NT2/D1 (cell line): ENCODE data around the gene ANKS3.

Experiments
- DNase-seq: peaks from one replicate; pipeline ENCODE4 v3.0.0-alpha.2; 2011; ENCODE audit warnings: low read depth, low spot score
- H3K27me3 ChIP-seq: 2 replicates; pipeline ENCODE4 v1.6.0; 2011; ENCODE audit warnings: mild to moderate bottlenecking; ENCODE audit not compliant: insufficient read length, insufficient read depth
- H3K36me3 ChIP-seq: 2 replicates; pipeline ENCODE4 v1.6.1; 2011; ENCODE audit warnings: mild to moderate bottlenecking, low read length, mixed read lengths; ENCODE audit not compliant: insufficient read depth, insufficient read length
- H3K4me1 ChIP-seq: 2 replicates; pipeline ENCODE4 v1.5.1; 2011; ENCODE audit not compliant: insufficient read depth, insufficient read length
- H3K4me3 ChIP-seq: 2 replicates; pipeline ENCODE4 v1.5.1; 2011; ENCODE audit warnings: low read depth; ENCODE audit not compliant: insufficient read length
- H3K9ac ChIP-seq: 2 replicates; pipeline ENCODE4 v1.6.0; 2011; ENCODE audit warnings: low read depth; ENCODE audit not compliant: insufficient read length
- H3K9me3 ChIP-seq: 2 replicates; pipeline ENCODE4 v1.5.1; 2011; ENCODE audit warnings: mild to moderate bottlenecking, low read length; ENCODE audit not compliant: insufficient read depth
- SUZ12 ChIP-seq: IDR thresholded peaks from 2 replicates; pipeline ENCODE4 v1.6.1; 2011; ENCODE audit not compliant: insufficient read length, insufficient read depth; ENCODE audit errors: extremely low read depth
- YY1 ChIP-seq: IDR thresholded peaks from 2 replicates; pipeline ENCODE4 v1.6.1; 2011; ENCODE audit not compliant: insufficient read length, insufficient read depth
- ZNF274 ChIP-seq: IDR thresholded peaks from 2 replicates; pipeline ENCODE4 v1.6.1; 2011; ENCODE audit warnings: mild to moderate bottlenecking, low read depth, low read length

Gene ANKS3

GRCh38 chr16:4734063-4734729 lies at the start of gene ANKS3, which contains the start of gene DNAAF8:
Gene ANKS3, minus strand, starts transcription at chr16:4734271. Its CDS starts 4,122 bp downstream, at chr16:4730149.
Gene DNAAF8, plus strand, starts transcription at chr16:4734537. Its CDS starts 1,978 bp downstream, at chr16:4736515.
- Histone ChIP-seq H3K4me3 (peak within 1 kb of the TSS; percentile 93), H3K36me3 (peaks cover 28% of the 10 kb centered on the region), H3K4me1 (peaks cover 6% of the 10 kb centered on the region), H3K27me3 (no peaks in the 10 kb centered on the region), H3K9me3 (no peaks in the 10 kb centered on the region), H3K9ac (peak within 1 kb of the TSS; percentile 96)
- no peak for TF ChIP-seq YY1
- no peak for TF ChIP-seq ZNF274
- TF ChIP-seq SUZ12: no peak
- peak; percentile 94 for DNase-seq

GRCh38 chr16:4783251-4783950 lies 49.3 kb upstream of the ANKS3 start:
- no peak overlapping the region for H3K4me3 ChIP-seq
- H3K36me3 ChIP-seq: no peaks in the 10 kb centered on the region
- no peak for DNase-seq
- H3K9me3 ChIP-seq: no peaks in the 10 kb centered on the region
- H3K27me3 ChIP-seq: no peaks in the 10 kb centered on the region
- no peak overlapping the region for H3K9ac ChIP-seq
- TF ChIP-seq ZNF274 (no peak), YY1 (no peak), SUZ12 (no peak)
- peaks cover 19% of the 10 kb centered on the region for H3K4me1 ChIP-seq

- Histone ChIP-seq H3K4me3 (no peak overlapping the region), H3K27me3 (no peaks in the 10 kb centered on the region), H3K9me3 (peaks cover 2% of the 10 kb centered on the region; the same call in 1 of the 2 replicates), H3K9ac (no peak overlapping the region), H3K36me3 (no peaks in the 10 kb centered on the region), H3K4me1 (peaks cover 6% of the 10 kb centered on the region)
- no peak for DNase-seq
- TF ChIP-seq ZNF274 (no peak), SUZ12 (no peak), YY1 (no peak)
Measured at GRCh38 chr16:4780235-4780634, 46.2 kb upstream of the ANKS3 start.

- Histone ChIP-seq H3K4me1 (no peaks in the 10 kb centered on the region), H3K4me3 (no peak overlapping the region), H3K9ac (no peak overlapping the region), H3K36me3 (no peaks in the 10 kb centered on the region), H3K9me3 (peaks cover 6% of the 10 kb centered on the region; the same call in 1 of the 2 replicates), H3K27me3 (no peaks in the 10 kb centered on the region)
- TF ChIP-seq YY1 (no peak), SUZ12 (no peak), ZNF274 (no peak)
- no peak for DNase-seq
Measured at GRCh38 chr16:4778050-4778392, 44.0 kb upstream of the ANKS3 start.

GRCh38 chr16:4777339-4778049 lies 43.4 kb upstream of the ANKS3 start:
- Histone ChIP-seq H3K4me1 (no peaks in the 10 kb centered on the region), H3K36me3 (no peaks in the 10 kb centered on the region), H3K9ac (no peak overlapping the region), H3K27me3 (no peaks in the 10 kb centered on the region), H3K9me3 (peaks cover 6% of the 10 kb centered on the region; the same call in 1 of the 2 replicates), H3K4me3 (no peak overlapping the region)
- no peak for DNase-seq
- TF ChIP-seq SUZ12: no peak
- TF ChIP-seq ZNF274: no peak
- no peak for TF ChIP-seq YY1

GRCh38 chr16:4776141-4776705 lies 42.2 kb upstream of the ANKS3 start:
- H3K4me1 ChIP-seq: no peaks in the 10 kb centered on the region
- no peaks in the 10 kb centered on the region for H3K36me3 ChIP-seq
- TF ChIP-seq YY1 (no peak), ZNF274 (no peak), SUZ12 (no peak)
- H3K9me3 ChIP-seq: peaks cover 6% of the 10 kb centered on the region; the same call in 1 of the 2 replicates
- H3K27me3 ChIP-seq: no peaks in the 10 kb centered on the region
- DNase-seq: no peak
- no peak overlapping the region for H3K9ac ChIP-seq
- no peak overlapping the region for H3K4me3 ChIP-seq

GRCh38 chr16:4775005-4775404 lies 40.9 kb upstream of the ANKS3 start:
- H3K4me3 ChIP-seq: no peak overlapping the region
- H3K4me1 ChIP-seq: no peaks in the 10 kb centered on the region
- no peaks in the 10 kb centered on the region for H3K27me3 ChIP-seq
- TF ChIP-seq ZNF274 (no peak), SUZ12 (no peak), YY1 (no peak)
- no peak for DNase-seq
- no peaks in the 10 kb centered on the region for H3K36me3 ChIP-seq
- no peak overlapping the region for H3K9ac ChIP-seq
- H3K9me3 ChIP-seq: peaks cover 6% of the 10 kb centered on the region; the same call in 1 of the 2 replicates
